ENCODE data around the gene ZNF311. TPM values are rescaled to one million over a fixed set of nuclear protein-coding genes. Genes with fewer than 3 reads are reported as not detected.

Gene ZNF311
- total and polyA plus RNA-seq, 2 of the 13 experiments (the other 11 are each of a cell fraction or from before 2014, with no cell fraction given) = not detected

DNA sequence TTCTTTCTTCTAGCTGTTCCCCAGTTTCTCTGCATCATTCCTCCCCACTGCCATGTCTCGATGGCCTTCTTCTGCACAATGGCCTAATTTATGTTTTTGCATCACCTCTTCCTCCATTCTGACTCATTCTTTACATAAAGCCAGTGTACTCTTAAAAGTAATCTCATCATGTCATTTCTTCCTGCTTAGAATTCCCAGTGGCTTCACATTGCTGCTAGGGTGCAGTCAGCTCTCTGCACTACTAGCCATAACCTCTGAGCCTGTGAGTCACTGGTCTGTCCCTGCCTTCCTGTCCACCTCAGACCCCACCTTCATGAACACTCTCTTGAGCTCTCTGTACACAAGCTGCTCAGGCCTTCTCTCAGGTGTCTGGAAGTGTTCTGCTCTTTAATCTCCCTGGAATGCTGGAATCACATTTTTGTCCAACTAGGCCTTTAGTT, 57.3 kb downstream of the ZNF311 start (continued):
- TF ChIP-seq HMGA1 (CRISPR knock-in tag; conservative IDR thresholded peaks at IDR 0.05) = no peak
- peak; percentile 80; the same call in 1 of the 2 replicates for TF ChIP-seq ETV5 (CRISPR knock-in tag; IDR thresholded peaks at IDR 0.05; ENCODE audit: borderline replicate concordance)
- no peak for TF ChIP-seq ZNF3 (CRISPR knock-in tag; IDR thresholded peaks at IDR 0.05)
- no peak for TF ChIP-seq KLF16 (CRISPR knock-in tag; IDR thresholded peaks at IDR 0.05)
- no peak for TF ChIP-seq ZNF549 (CRISPR knock-in tag; IDR thresholded peaks at IDR 0.05)
- TF ChIP-seq GPN1 (CRISPR knock-in tag; IDR thresholded peaks at IDR 0.05; ENCODE audit: borderline replicate concordance) = no peak
- TF ChIP-seq ZXDC (CRISPR knock-in tag; IDR thresholded peaks at IDR 0.05) = no peak
- TF ChIP-seq PRMT3 (CRISPR knock-in tag; IDR thresholded peaks at IDR 0.05; ENCODE audit: borderline replicate concordance, low read depth) = no peak
- TF ChIP-seq MAFK (conservative IDR thresholded peaks at IDR 0.05 in 1 of 2, IDR thresholded peaks at IDR 0.05 in 1 of 2; ENCODE audit: low read length in 2 of 2) = no peak
- no peak for TF ChIP-seq GATA4 (IDR thresholded peaks at IDR 0.05; ENCODE audit: borderline replicate concordance, low read depth)
- TF ChIP-seq, protein P1, sequence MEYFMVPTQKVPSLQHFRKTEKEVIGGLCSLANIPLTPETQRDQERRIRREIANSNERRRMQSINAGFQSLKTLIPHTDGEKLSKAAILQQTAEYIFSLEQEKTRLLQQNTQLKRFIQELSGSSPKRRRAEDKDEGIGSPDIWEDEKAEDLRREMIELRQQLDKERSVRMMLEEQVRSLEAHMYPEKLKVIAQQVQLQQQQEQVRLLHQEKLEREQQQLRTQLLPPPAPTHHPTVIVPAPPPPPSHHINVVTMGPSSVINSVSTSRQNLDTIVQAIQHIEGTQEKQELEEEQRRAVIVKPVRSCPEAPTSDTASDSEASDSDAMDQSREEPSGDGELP (IDR thresholded peaks at IDR 0.05; ENCODE audit: borderline replicate concordance, low read depth) = peak; percentile 37; the same call in 1 of the 2 replicates
- no peak for TF ChIP-seq ZNF180 (CRISPR knock-in tag; IDR thresholded peaks at IDR 0.05; ENCODE audit: borderline replicate concordance, low read depth)
- TF ChIP-seq, protein P2, sequence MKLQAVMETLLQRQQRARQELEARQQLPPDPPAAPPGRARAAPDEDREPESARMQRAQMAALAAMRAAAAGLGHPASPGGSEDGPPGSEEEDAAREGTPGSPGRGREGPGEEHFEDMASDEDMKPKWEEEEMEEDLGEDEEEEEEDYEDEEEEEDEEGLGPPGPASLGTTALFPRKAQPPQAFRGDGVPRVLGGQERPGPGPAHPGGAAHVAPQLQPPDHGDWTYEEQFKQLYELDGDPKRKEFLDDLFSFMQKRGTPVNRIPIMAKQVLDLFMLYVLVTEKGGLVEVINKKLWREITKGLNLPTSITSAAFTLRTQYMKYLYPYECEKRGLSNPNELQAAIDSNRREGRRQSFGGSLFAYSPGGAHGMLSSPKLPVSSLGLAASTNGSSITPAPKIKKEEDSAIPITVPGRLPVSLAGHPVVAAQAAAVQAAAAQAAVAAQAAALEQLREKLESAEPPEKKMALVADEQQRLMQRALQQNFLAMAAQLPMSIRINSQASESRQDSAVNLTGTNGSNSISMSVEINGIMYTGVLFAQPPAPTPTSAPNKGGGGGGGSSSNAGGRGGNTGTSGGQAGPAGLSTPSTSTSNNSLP (IDR thresholded peaks at IDR 0.05; ENCODE audit: low read depth, low read length) = peak; percentile 56; the same call in 1 of the 2 replicates
- TF ChIP-seq ZMAT5 (CRISPR knock-in tag; IDR thresholded peaks at IDR 0.05; ENCODE audit: borderline replicate concordance, low read depth) = no peak
- TF ChIP-seq ZNF280B (CRISPR knock-in tag; IDR thresholded peaks at IDR 0.05; ENCODE audit: borderline replicate concordance) = no peak
- TF ChIP-seq DRAP1 (CRISPR knock-in tag; IDR thresholded peaks at IDR 0.05) = peak; percentile 32; the same call in 1 of the 2 replicates
